Measurements from ENCODE around the gene ZNF592. TPM values are rescaled to one million over a fixed set of nuclear protein-coding genes. Genes with fewer than 3 reads are reported as not detected.
"Not testable (repeated sequence)": the region's sequence is repeated elsewhere in the genome, so short reads cannot be mapped to it uniquely, and the experiment has no call there.

Gene ZNF592
- total and polyA plus RNA-seq, 5 donors, result 14.0 to 25.6 (median 20.5) TPM

DNA sequence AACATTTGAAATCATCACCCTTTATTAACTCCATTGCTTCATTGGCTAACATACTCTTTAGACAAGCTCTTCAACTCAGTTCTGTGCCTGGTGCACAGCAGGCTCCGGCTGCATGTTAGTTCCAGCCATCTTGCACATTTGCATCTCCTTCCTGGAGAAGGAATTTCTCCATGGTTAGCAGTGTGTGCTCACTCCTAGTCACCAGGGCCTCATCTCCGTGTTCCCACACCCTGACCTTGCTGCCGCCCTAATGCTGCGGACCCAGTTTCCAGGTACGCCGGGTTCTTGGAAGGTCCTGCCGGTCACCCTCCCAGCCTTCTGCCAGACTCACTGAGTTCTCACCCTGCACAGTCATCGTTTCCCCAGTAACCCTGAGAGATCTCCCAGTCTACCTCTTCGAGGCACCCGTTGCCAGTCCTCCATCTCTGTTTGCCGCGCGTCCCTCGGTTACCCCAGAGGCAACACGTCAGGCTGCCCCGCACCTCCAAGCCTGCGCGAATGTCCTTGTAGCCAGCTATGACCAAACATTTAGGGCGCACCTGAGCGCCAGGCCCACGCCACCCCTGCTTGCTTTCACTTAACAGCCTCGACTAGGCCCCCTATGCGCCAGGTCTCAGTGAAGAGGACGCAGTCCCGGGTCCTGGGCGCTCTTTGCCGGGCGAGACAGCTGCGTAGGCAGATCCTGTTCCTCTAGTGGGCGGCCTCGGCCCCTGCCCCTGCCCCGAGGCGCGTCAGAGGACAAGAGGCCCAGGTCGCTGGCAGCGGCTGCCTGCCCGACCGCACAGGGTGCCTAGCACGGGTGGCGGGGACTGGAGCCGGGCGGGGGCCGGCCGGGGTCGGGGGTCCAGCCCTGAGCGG, 747 bp upstream of the ZNF592 start:
- peak overlapping the region; percentile 98 for H3K4me3 ChIP-seq (ENCODE audit: low read length)
- no peaks in the 10 kb centered on the region for H3K9me3 ChIP-seq (ENCODE audit: control insufficient read depth, low read length)
- peak overlapping the region; percentile 95 for H3K27ac ChIP-seq (ENCODE audit: low read length)
- ATAC-seq (peak; percentile 79 to 82), DNase-seq (peak; percentile 86 to 93 (median 92))
- peaks cover 5% of the 10 kb centered on the region for H3K4me1 ChIP-seq (ENCODE audit: control insufficient read depth, insufficient read depth, low read length)
- under 1% methylated on average over 45 of the region's 46 CpGs for WGBS
- intact Hi-C loops (cut with DNase I), result loop anchor here in 1 of 4 donors (10.0 kb wide), 1 partner anchor 93 kb away; the partner anchor contains the start of genes NMB and WDR73
- H3K27me3 ChIP-seq (ENCODE audit: control insufficient read depth, insufficient read depth), result no peaks in the 10 kb centered on the region

DNA sequence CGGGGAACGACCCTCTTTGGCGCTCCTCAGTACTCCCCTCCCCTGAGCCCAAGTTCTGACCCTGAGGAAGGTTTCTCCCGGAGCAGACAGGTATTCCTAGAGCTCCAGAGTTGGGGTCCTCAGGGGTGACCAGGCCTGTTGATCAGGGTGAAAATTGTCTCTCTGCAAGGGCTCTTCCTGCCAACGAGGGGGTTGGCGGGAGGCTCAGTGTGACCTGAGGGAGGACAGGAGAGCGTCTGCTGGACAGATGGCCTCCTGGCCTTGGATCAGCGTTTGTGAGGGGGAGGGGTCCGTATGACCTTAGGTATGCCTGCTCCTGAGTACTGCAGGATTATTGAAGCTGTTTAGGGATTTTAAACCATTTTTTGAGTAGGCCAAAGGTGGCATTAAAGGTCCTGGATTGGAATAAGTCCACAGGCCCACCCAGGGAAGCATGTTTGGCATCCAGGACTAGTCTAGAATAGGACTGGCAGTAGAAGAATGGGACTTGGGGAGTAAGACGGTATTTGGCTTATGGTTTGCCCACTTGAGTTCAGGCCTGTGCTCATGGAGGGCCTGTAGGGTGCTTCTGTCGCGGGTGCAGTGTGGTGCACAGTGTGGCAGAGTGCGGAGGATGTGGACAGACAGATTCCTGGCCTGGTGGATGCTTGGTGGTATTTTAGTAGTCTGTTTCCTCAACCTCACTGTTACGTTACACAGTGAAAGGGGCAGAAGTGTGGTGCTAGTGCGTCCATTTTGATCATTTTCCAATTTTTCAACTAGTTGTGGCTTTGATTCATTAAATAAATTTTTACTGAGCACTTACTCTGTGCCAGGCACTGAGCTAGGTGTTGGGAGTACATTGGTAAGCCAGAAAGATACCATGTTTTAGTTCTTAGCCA, 959 bp downstream of the ZNF592 start:
- DNase-seq, result peak; percentile 36 to 75 (median 65)
- Histone ChIP-seq H3K27ac (ENCODE audit: low read length) (peak overlapping the region; percentile 96), H3K27me3 (ENCODE audit: control insufficient read depth, insufficient read depth) (no peaks in the 10 kb centered on the region), H3K9me3 (ENCODE audit: control insufficient read depth, low read length) (no peaks in the 10 kb centered on the region), H3K4me3 (ENCODE audit: low read length) (peak overlapping the region; percentile 98), H3K4me1 (ENCODE audit: control insufficient read depth, insufficient read depth, low read length) (peaks cover 5% of the 10 kb centered on the region)
- WGBS, result 7% methylated on average over 15 of the region's 15 CpGs
- ATAC-seq, result peak; percentile 17 to 38
- intact Hi-C loops (cut with DNase I), result loop anchor here in 1 of 4 donors (10.0 kb wide), 1 partner anchor 95 kb away; the partner anchor contains the start of genes NMB and WDR73

DNA sequence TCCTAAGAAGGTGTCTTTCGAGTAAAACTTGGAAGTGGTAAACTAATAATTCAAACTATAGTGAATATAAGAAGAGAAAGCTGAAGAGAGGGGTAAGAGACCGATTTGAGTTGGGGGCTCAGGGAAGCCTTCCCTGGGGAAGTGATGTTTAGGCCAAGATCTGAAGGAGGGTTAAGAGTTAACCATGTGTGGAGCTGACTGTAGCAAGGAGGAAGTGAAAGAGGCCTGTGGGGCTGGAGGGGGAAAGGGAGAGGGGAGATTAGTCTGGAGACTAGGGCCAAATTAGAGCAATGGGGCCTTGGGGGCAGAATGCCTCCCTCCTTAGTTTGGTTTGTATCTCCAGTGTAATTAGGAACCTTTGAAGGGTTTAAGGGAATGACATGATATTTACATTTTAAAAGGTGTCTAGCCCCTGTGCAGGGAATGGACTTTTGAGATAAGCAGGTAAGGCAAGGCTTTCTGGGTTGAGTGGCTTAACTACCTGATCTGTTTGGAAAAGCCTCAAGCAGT, 2.2 kb downstream of the ZNF592 start:
- DNase-seq (no peak), ATAC-seq (no peak)
- no peaks in the 10 kb centered on the region for H3K27me3 ChIP-seq (ENCODE audit: control insufficient read depth, insufficient read depth)
- no peak overlapping the region for H3K4me3 ChIP-seq (ENCODE audit: low read length)
- peaks cover 5% of the 10 kb centered on the region for H3K4me1 ChIP-seq (ENCODE audit: control insufficient read depth, insufficient read depth, low read length)
- intact Hi-C loops (cut with DNase I), result loop anchor here in 2 of 4 donors (10.0 kb wide), 1 partner anchor 64 kb away; the partner anchor contains the start of gene ALPK3 (in 2 of the 2)
- H3K27ac ChIP-seq (ENCODE audit: low read length), result no peak overlapping the region
- WGBS, result 40% methylated on average over 2 of the region's 2 CpGs
- no peaks in the 10 kb centered on the region for H3K9me3 ChIP-seq (ENCODE audit: control insufficient read depth, low read length)

DNA sequence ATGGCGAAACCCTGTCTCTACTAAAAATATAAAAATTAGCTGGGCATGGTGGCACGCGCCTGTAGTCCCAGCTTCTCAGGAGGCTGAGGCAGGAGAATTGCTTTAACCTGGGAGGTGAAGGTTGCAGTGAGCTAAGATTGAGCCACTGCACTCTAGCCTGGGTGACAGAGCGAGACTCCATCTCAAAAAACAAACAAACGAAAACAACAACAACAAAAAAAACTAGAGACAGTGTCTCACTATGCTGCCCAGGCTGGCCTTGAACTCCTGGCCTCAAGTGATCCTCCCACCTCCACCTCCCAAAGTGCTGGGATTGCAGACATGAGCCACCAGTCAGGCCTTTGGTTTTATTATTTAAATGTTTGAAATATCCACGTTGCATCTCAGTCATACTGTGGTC, 3.3 kb downstream of the ZNF592 start:
- ATAC-seq; H3K9me3 ChIP-seq (ENCODE audit: control insufficient read depth, low read length); H3K4me3 ChIP-seq (ENCODE audit: low read length); DNase-seq; H3K27me3 ChIP-seq (ENCODE audit: control insufficient read depth, insufficient read depth); H3K27ac ChIP-seq (ENCODE audit: low read length); H3K4me1 ChIP-seq (ENCODE audit: control insufficient read depth, insufficient read depth, low read length): not testable (repeated sequence)
- intact Hi-C loops (cut with DNase I), result loop anchor here in 2 of 4 donors (10.0 kb wide), 1 partner anchor 63 kb away; the partner anchor contains the start of gene ALPK3 (in 2 of the 2)
- WGBS, result 90% methylated on average over 6 of the region's 6 CpGs

DNA sequence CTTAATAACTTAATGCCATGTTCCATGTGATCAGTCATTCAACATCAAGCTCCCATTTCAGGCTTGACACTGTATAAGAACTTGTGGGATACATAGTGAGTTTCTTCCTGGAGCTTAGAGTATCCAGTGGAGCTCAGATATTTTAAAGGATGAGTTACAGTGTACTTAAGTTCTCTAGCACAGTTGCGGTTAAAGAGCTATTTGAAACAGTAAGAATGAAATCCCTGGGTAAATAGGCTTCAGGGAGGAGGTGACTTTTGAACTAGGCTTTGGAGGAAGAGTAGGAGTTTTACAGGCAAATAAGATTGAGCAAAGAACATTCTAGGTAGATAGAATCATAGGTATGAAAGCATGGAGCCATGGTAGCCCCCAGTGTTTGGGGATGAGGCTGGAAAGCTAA, 3.8 kb downstream of the ZNF592 start:
- intact Hi-C loops (cut with DNase I), result loop anchor here in 2 of 4 donors (10.0 kb wide), 1 partner anchor 63 kb away; the partner anchor contains the start of gene ALPK3 (in 2 of the 2)

DNA sequence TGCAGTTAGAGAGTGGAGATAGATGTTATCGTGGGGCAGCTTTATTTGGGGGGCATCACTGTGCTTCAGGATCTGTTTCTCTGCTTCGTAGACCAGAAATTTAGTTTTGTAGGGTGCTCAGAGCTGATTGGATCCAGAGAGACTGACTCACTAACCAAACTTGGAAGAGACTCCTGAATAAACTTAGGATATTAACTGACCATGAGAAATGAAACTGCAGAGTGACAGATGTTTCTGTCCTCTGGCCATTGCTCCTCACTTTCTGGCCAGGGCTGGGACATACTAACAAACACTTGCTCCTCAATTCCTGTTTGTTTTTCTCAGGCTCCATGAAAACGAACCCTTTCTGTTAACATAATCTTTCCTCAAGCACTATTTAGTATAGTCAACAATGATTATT, 4.3 kb downstream of the ZNF592 start:
- Histone ChIP-seq H3K27me3 (ENCODE audit: control insufficient read depth, insufficient read depth) (no peaks in the 10 kb centered on the region), H3K4me1 (ENCODE audit: control insufficient read depth, insufficient read depth, low read length) (peaks cover 7% of the 10 kb centered on the region), H3K4me3 (ENCODE audit: low read length) (no peak overlapping the region), H3K9me3 (ENCODE audit: control insufficient read depth, low read length) (no peaks in the 10 kb centered on the region), H3K27ac (ENCODE audit: low read length) (peak overlapping the region; percentile 42)
- WGBS, result 42% methylated on average over 3 of the region's 3 CpGs
- intact Hi-C loops (cut with DNase I), result loop anchor here in 2 of 4 donors (10.0 kb wide), 1 partner anchor 62 kb away; the partner anchor contains the start of gene ALPK3 (in 2 of the 2)
- DNase-seq (no peak), ATAC-seq (no peak)

More for the DNA sequence above, 3.8 kb downstream of the ZNF592 start:
- WGBS, result 96% methylated on average over 1 of the region's 1 CpG
- no peaks in the 10 kb centered on the region for H3K9me3 ChIP-seq (ENCODE audit: control insufficient read depth, low read length)
- no peak overlapping the region for H3K4me3 ChIP-seq (ENCODE audit: low read length)
- ATAC-seq (no peak), DNase-seq (no peak)
- peaks cover 7% of the 10 kb centered on the region for H3K4me1 ChIP-seq (ENCODE audit: control insufficient read depth, insufficient read depth, low read length)
- peak overlapping the region; percentile 42 for H3K27ac ChIP-seq (ENCODE audit: low read length)
- H3K27me3 ChIP-seq (ENCODE audit: control insufficient read depth, insufficient read depth), result no peaks in the 10 kb centered on the region

DNA sequence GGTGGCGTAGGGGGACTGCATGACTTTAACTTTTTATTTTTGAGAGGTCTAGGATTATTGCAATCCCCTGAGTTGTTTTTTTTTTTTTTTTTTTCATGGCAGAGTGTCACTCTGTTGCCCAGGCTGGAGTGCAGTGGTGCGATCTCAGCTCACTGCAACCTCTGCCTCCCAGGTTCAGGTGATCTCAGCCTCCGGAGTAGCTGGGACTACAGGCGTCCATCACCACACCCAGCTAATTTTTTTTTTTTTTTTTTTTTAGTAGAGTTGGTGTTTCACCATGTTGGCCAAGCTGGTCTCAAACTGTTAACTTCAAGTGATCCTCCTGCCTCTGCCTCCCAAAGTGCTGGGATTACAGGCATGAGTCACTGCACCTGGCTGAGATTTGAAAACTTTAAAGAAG, 6.5 kb downstream of the ZNF592 start:
- intact Hi-C loops (cut with DNase I), result loop anchor here in 2 of 4 donors (10.0 kb wide), 1 partner anchor 60 kb away; the partner anchor contains the start of gene ALPK3 (in 2 of the 2)
- H3K4me3 ChIP-seq (ENCODE audit: low read length); ATAC-seq; H3K27ac ChIP-seq (ENCODE audit: low read length); DNase-seq; H3K9me3 ChIP-seq (ENCODE audit: control insufficient read depth, low read length); H3K27me3 ChIP-seq (ENCODE audit: control insufficient read depth, insufficient read depth): not testable (repeated sequence)
- H3K4me1 ChIP-seq (ENCODE audit: control insufficient read depth, insufficient read depth, low read length), result peaks cover 12% of the 10 kb centered on the region
- 89% methylated on average over 4 of the region's 4 CpGs for WGBS

DNA sequence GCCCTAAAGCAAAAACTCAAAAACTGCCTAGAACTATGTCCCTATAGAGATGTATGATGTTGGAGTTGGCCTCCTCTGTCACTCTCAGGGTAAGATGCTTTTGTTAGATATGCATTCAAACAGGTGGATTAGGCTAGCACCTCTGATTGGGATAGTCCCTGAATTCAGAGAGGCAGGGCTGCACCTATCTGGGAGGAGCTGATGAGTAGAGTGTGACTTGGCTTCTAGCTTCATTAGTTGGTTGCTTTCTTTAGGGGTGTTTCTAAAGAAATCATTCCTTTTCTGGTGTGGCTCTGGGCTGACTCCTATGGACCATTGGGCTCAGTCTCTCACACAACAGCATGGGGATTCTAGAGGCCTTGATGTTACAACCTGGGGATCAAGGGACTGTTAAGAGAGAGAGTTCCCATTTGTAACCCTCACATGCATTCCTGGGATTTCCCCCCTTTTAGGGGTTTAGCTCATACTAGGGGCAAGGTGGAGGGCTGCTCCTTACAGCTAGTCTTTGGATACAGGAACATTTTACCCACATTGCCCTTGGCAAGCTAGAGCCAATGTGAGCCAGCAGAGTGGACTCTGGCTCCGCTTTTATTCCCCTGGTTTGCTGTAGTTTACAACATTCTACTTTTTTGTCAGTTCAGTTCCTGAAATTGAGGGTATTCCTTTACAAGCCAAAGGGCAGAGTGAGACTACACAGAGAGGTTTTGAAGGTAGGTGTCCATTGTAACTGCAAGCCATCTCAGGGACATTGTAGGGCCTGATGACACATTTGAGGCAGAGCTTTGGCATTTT, 7.5 kb downstream of the ZNF592 start:
- no peaks in the 10 kb centered on the region for H3K9me3 ChIP-seq (ENCODE audit: control insufficient read depth, low read length)
- no peaks in the 10 kb centered on the region for H3K27me3 ChIP-seq (ENCODE audit: control insufficient read depth, insufficient read depth)
- intact Hi-C loops (cut with DNase I), result loop anchor here in 2 of 4 donors (10.0 kb wide), 1 partner anchor 59 kb away; the partner anchor contains the start of gene ALPK3 (in 2 of the 2)
- H3K4me1 ChIP-seq (ENCODE audit: control insufficient read depth, insufficient read depth, low read length), result peaks cover 19% of the 10 kb centered on the region
- H3K27ac ChIP-seq (ENCODE audit: low read length), result no peak overlapping the region
- 84% methylated on average over 1 of the region's 1 CpG for WGBS
- ATAC-seq, result no peak
- DNase-seq, result no peak
- H3K4me3 ChIP-seq (ENCODE audit: low read length), result no peak overlapping the region

DNA sequence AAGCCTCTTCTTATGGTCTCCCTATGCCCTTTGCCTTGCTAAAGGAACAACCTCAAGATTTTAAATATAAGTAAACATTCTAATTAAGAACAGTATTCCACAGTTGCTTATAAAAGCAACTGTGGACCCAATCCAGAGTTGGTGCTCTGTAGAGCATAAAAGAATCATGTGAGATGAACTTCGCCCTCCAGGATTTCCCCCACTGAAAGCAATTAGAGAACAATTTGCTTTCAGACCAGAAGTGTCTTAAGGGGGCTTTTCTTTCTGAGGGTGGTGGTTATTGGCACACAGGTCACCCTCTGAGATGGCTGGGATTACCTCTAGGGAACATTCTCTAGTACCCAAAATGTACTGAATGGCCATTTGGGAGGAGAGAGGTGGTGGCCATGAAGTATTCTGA, 10.6 kb downstream of the ZNF592 start:
- ATAC-seq, result no peak
- intact Hi-C loops (cut with DNase I), result loop anchor here in 2 of 4 donors (10.0 kb wide), 1 partner anchor 56 kb away; the partner anchor contains the start of gene ALPK3 (in 2 of the 2)
- Histone ChIP-seq H3K27me3 (ENCODE audit: control insufficient read depth, insufficient read depth) (no peaks in the 10 kb centered on the region), H3K27ac (ENCODE audit: low read length) (no peak overlapping the region), H3K4me3 (ENCODE audit: low read length) (no peak overlapping the region), H3K4me1 (ENCODE audit: control insufficient read depth, insufficient read depth, low read length) (peaks cover 33% of the 10 kb centered on the region), H3K9me3 (ENCODE audit: control insufficient read depth, low read length) (no peaks in the 10 kb centered on the region)
- 88% methylated on average over 1 of the region's 1 CpG for WGBS
- DNase-seq, result no peak

DNA sequence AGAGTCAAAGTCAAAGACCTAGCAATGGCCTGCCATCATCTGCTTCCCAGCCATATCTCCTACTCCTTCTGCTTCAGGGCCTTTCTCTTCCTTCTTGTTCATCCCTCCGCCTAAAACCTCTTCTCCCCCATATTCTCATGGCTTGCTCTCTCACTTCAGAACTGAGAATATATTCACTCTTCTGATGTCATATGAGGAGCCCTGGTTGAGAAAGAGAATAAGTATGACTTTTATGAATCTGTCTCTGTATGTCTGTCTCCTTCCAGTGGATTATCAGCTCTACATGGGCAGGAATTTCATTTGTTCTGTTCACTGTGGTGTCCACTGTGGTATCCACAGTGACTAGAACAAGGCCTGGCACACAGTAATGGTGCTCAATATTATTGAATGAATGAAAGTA, 11.8 kb downstream of the ZNF592 start:
- intact Hi-C loops (cut with DNase I), result no loop called here
- Histone ChIP-seq H3K4me1 (ENCODE audit: control insufficient read depth, insufficient read depth, low read length) (peaks cover 34% of the 10 kb centered on the region), H3K27ac (ENCODE audit: low read length) (no peak overlapping the region)

More for the DNA sequence above, 11.8 kb downstream of the ZNF592 start:
- H3K27me3 ChIP-seq (ENCODE audit: control insufficient read depth, insufficient read depth), result no peaks in the 10 kb centered on the region
- DNase-seq (no peak), ATAC-seq (no peak)
- WGBS, result 97% methylated on average over 1 of the region's 1 CpG
- H3K9me3 ChIP-seq (ENCODE audit: control insufficient read depth, low read length), result no peaks in the 10 kb centered on the region
- H3K4me3 ChIP-seq (ENCODE audit: low read length), result no peak overlapping the region
